ENCODE results near the gene ANO3. TPM values are rescaled to one million over a fixed set of nuclear protein-coding genes. Genes with fewer than 3 reads are reported as not detected.

The ANO3 gene
- total and polyA plus RNA-seq, 2 of the 8 experiments (the other 6 are each of a cell fraction or from before 2014, with no cell fraction given), result not detected

DNA sequence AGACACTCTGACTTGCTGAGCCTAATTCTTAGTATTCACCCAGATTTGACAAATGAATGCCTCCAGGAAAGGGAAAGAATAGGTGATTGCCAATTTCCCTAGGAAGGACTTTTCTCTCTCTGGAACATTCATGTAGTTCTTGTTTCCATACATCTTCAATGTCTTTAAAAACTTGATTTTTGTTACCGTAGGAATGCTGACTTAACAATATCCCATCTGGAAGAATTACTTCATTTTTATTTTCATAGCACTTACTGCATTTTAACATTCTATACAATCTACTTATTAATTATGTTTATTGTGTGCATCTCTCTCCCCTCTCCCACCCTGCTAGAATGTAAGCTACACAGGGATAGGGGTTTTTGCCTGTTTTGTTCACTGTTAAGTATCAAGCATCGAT, 323.4 kb downstream of the ANO3 start:
- POLR2A ChIA-PET (ENCODE audit: partially characterized antibody), result no interaction called here
- H2BK15ac ChIP-seq (ENCODE audit: low read length), result no peak overlapping the region
- no peak overlapping the region for H4K91ac ChIP-seq (replicated peaks; ENCODE audit: insufficient read length, low read length)
- no peaks in the 10 kb centered on the region for H3K27me3 ChIP-seq (replicated peaks in 1 of 4; ENCODE audit: control insufficient read depth in 3 of 4, extremely low read depth in 1 of 4, insufficient read depth in 3 of 4, low read length in 3 of 4)
- WGBS, 2 experiments (ENCODE audit: extremely low coverage in 1 of 2, insufficient coverage in 1 of 2, insufficient read length in 1 of 2, insufficient replicate concordance in 2 of 2, low coverage in 1 of 2, low lambda C conversion rate in 2 of 2, missing lambda C conversion rate in 1 of 2), result 79% methylated on average over 2 of the region's 2 CpGs; no CpG with 5 or more reads in 1 of the 2 experiments
- no peaks in the 10 kb centered on the region for H3K4me1 ChIP-seq (replicated peaks in 1 of 4; ENCODE audit: control insufficient read depth in 3 of 4, insufficient read depth in 4 of 4, low read length in 3 of 4)
- H2BK5ac ChIP-seq (ENCODE audit: low read depth, low read length), result no peak overlapping the region
- no peaks in the 10 kb centered on the region for H3K79me1 ChIP-seq (ENCODE audit: low read depth, low read length)
- H3K4ac ChIP-seq (replicated peaks; ENCODE audit: insufficient read length, low read depth, low read length), result no peak overlapping the region
- no peak overlapping the region for H3K56ac ChIP-seq (replicated peaks; ENCODE audit: insufficient read length, low read depth, low read length)
- no peak overlapping the region for H3K23ac ChIP-seq (ENCODE audit: insufficient read length)
- no peaks in the 10 kb centered on the region for H3K9me3 ChIP-seq (ENCODE audit: insufficient read depth in 2 of 2, low read depth in 1 of 2, low read length in 1 of 2)
- no peak overlapping the region for H3K27ac ChIP-seq (ENCODE audit: low read depth, low read length)
- H2AK5ac ChIP-seq (ENCODE audit: low read depth, low read length), result no peak overlapping the region
- FAIRE-seq (no peak), DNase-seq (ENCODE audit: low read depth in 1 of 2, low spot score in 2 of 2) (no peak)
- no peak overlapping the region for H2BK12ac ChIP-seq (ENCODE audit: low read depth, low read length)
- no peaks in the 10 kb centered on the region for H4K20me1 ChIP-seq (replicated peaks in 1 of 2; ENCODE audit: control insufficient read depth in 1 of 2, insufficient read depth in 2 of 2, low read length in 2 of 2)
- no peaks in the 10 kb centered on the region for H3K79me2 ChIP-seq (ENCODE audit: control insufficient read depth in 1 of 2, insufficient read depth in 2 of 2, low read length in 2 of 2)
- no peak overlapping the region for H3K4me3 ChIP-seq (ENCODE audit: extremely low read depth in 1 of 4, insufficient read depth in 2 of 4, low read depth in 3 of 4, low read length in 4 of 4)
- H3K23me2 ChIP-seq (ENCODE audit: low read depth, low read length), result no peaks in the 10 kb centered on the region
- no peak overlapping the region for H2BK20ac ChIP-seq (ENCODE audit: low read length)
- no peak overlapping the region for H3K9ac ChIP-seq (replicated peaks in 1 of 4; ENCODE audit: extremely low read depth in 1 of 4, low read depth in 3 of 4, low read length in 3 of 4)
- CTCF ChIA-PET (ENCODE audit: partially characterized antibody), result interaction anchor here (1.1 kb wide), 1 partner anchor 444 kb away, joined by 3 read pairs; no protein-coding TSS in a partner anchor
- no peaks in the 10 kb centered on the region for H3K36me3 ChIP-seq (ENCODE audit: control insufficient read depth in 2 of 4, insufficient read depth in 4 of 4, low read length in 3 of 4)
- H4K8ac ChIP-seq (ENCODE audit: extremely low read depth, insufficient read depth, low read length), result no peak overlapping the region
- H2BK120ac ChIP-seq (replicated peaks; ENCODE audit: low read depth, low read length), result no peak overlapping the region
- no peak overlapping the region for H4K5ac ChIP-seq (ENCODE audit: insufficient read length, low read depth, low read length)
- no peak overlapping the region for H2AFZ ChIP-seq (ENCODE audit: low read length)
- H3K4me2 ChIP-seq (ENCODE audit: insufficient read depth in 1 of 2, low read depth in 2 of 2, low read length in 2 of 2), result no peak overlapping the region
- no peak overlapping the region for H3K14ac ChIP-seq (ENCODE audit: insufficient read length)
- no peak overlapping the region for H3K18ac ChIP-seq (ENCODE audit: extremely low read depth, low read length)
- TF ChIP-seq CBX8 (IDR thresholded peaks at IDR 0.05; ENCODE audit: borderline replicate concordance, low read depth, low read length) (no peak), GTF2F1 (IDR thresholded peaks at IDR 0.05; ENCODE audit: borderline replicate concordance, low read depth, low read length) (no peak), ASH2L (IDR thresholded peaks at IDR 0.05; ENCODE audit: low read length) (no peak), BCL11A (IDR thresholded peaks at IDR 0.05; ENCODE audit: low read depth in 2 of 2, low read length in 2 of 2) (no peak), TBP (IDR thresholded peaks at IDR 0.05; ENCODE audit: low read depth, low read length) (no peak), TCF12 (IDR thresholded peaks at IDR 0.05; ENCODE audit: low read depth, low read length) (no peak), NANOG (IDR thresholded peaks at IDR 0.05; ENCODE audit: insufficient read depth, low read depth, low read length, poor library complexity, severe bottlenecking) (no peak), RNF2 (IDR thresholded peaks at IDR 0.05; ENCODE audit: borderline replicate concordance, low read depth, low read length, missing control alignments, poor library complexity, severe bottlenecking) (no peak), JUN (IDR thresholded peaks at IDR 0.05; ENCODE audit: low read depth, low read length) (no peak), GABPA (IDR thresholded peaks at IDR 0.05; ENCODE audit: borderline replicate concordance, insufficient read depth, low read length) (no peak)
